HG02870 (cell line): ENCODE results near the gene OGFR.

ENCODE experiments used
- ATAC-seq: cut with Tn5 transposase; IDR thresholded peaks from one replicate; pipeline ENCODE4 v1.9.1; 2021; ENCODE audit warnings: mild to moderate bottlenecking, moderate library complexity; ENCODE audit not compliant: unreplicated experiment

Gene OGFR

GRCh38 chr20:62769346-62770071 is 35.1 kb upstream of the OGFR start:
- ATAC-seq, result no peak

GRCh38 chr20:62770111-62770910 is 34.3 kb upstream of the OGFR start:
- no peak for ATAC-seq

GRCh38 chr20:62770916-62771315 is 33.7 kb upstream of the OGFR start:
- no peak for ATAC-seq

- ATAC-seq, result no peak
Observed at GRCh38 chr20:62771396-62772102, 33.1 kb upstream of the OGFR start.

GRCh38 chr20:62772103-62772611 is 32.5 kb upstream of the OGFR start:
- no peak for ATAC-seq

GRCh38 chr20:62772619-62772989 is 32.0 kb upstream of the OGFR start:
- no peak for ATAC-seq

GRCh38 chr20:62772990-62773844 is 31.4 kb upstream of the OGFR start:
- no peak for ATAC-seq

GRCh38 chr20:62773845-62774714 is 30.6 kb upstream of the OGFR start:
- no peak for ATAC-seq

- ATAC-seq, result no peak
Observed at GRCh38 chr20:62774762-62775161, 29.9 kb upstream of the OGFR start.

- no peak for ATAC-seq
Observed at GRCh38 chr20:62775206-62775605, 29.4 kb upstream of the OGFR start.

- ATAC-seq, result no peak
Observed at GRCh38 chr20:62776035-62776691, 28.5 kb upstream of the OGFR start.

GRCh38 chr20:62776692-62777527 is 27.7 kb upstream of the OGFR start:
- no peak for ATAC-seq

- no peak for ATAC-seq
Observed at GRCh38 chr20:62777528-62777830, 27.2 kb upstream of the OGFR start.

GRCh38 chr20:62778058-62778457 is 26.6 kb upstream of the OGFR start:
- ATAC-seq, result no peak

GRCh38 chr20:62778601-62779416 is 25.8 kb upstream of the OGFR start:
- ATAC-seq, result no peak

- no peak for ATAC-seq
Observed at GRCh38 chr20:62779417-62779685, 25.3 kb upstream of the OGFR start.

- no peak for ATAC-seq
Observed at GRCh38 chr20:62780204-62780603, 24.4 kb upstream of the OGFR start.

GRCh38 chr20:62780696-62781095 is 23.9 kb upstream of the OGFR start:
- no peak for ATAC-seq
